ENCODE measurements around the gene TRABD. TPM values are rescaled to one million over a fixed set of nuclear protein-coding genes. Genes with fewer than 3 reads are reported as not detected.
"Not testable (repeated sequence)": the region's sequence is repeated elsewhere in the genome, so short reads cannot be mapped to it uniquely, and the experiment has no call there.

Gene TRABD
- total and polyA plus RNA-seq, 3 donors from 2014 or later = 23.7 to 45.3 (median 38.7) TPM

DNA sequence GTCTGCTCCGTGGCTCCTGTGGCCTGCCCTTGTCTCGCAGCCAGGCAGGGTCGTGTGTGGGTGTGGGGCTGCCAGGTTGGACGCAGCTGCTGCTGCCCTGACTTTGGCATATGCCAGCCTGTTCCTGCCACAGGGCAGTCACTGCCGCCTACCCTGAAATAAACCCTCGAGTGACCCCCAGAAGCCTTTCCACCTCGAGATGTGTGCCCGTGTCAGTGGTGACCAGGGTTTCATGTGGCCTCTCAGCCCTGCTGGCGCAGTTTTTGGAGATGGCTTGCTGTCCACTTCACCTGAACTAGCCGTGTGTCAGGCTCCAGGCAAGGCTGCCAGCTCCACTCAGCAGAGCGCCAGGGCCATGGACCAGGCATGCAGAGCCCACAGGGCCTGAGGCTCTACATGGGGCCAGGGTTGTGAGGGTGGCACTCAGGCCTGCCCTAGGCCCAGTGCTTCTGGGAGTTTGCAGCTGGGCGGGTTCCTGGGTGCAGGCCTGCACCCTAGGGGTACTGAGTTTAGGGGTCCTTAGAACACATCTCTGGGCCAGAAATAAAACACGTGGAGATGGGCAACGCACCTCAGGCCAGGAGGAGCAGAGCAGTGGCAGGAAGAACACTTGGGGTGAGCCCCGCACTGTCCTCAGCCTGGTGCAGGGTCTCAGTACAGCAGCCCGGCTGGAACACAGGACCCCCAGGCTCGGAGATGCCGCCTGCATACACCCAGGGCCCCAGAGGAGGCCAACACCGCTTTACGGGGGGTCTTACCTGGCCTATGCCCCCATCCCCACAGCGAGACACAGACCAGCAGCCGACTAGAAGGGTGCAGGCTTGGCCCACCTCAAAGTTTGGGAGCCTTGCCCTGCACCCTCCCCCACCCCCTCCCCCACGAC is 24.0 kb upstream of the TRABD start:
- WGBS, 2 donors = 89 to 95% methylated on average over 11 to 23 of the region's 23 CpGs
- Histone ChIP-seq H3K4me3 (no peak overlapping the region), H3K4me1 (no peaks in the 10 kb centered on the region), H3K27ac (no peak overlapping the region), H3K36me3 (ENCODE audit: low read depth, missing control alignments) (no peaks in the 10 kb centered on the region), H3K9me3 (no peaks in the 10 kb centered on the region), H3K27me3 (no peaks in the 10 kb centered on the region)
- no peak for DNase-seq
- TF ChIP-seq POLR2A (IDR thresholded peaks at IDR 0.05) = no peak
- TF ChIP-seq, protein P1, sequence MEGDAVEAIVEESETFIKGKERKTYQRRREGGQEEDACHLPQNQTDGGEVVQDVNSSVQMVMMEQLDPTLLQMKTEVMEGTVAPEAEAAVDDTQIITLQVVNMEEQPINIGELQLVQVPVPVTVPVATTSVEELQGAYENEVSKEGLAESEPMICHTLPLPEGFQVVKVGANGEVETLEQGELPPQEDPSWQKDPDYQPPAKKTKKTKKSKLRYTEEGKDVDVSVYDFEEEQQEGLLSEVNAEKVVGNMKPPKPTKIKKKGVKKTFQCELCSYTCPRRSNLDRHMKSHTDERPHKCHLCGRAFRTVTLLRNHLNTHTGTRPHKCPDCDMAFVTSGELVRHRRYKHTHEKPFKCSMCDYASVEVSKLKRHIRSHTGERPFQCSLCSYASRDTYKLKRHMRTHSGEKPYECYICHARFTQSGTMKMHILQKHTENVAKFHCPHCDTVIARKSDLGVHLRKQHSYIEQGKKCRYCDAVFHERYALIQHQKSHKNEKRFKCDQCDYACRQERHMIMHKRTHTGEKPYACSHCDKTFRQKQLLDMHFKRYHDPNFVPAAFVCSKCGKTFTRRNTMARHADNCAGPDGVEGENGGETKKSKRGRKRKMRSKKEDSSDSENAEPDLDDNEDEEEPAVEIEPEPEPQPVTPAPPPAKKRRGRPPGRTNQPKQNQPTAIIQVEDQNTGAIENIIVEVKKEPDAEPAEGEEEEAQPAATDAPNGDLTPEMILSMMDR (IDR thresholded peaks at IDR 0.05) = no peak
- intact Hi-C loops (cut with DNase I; ENCODE audit: low total_unique reads) = no loop called here

DNA sequence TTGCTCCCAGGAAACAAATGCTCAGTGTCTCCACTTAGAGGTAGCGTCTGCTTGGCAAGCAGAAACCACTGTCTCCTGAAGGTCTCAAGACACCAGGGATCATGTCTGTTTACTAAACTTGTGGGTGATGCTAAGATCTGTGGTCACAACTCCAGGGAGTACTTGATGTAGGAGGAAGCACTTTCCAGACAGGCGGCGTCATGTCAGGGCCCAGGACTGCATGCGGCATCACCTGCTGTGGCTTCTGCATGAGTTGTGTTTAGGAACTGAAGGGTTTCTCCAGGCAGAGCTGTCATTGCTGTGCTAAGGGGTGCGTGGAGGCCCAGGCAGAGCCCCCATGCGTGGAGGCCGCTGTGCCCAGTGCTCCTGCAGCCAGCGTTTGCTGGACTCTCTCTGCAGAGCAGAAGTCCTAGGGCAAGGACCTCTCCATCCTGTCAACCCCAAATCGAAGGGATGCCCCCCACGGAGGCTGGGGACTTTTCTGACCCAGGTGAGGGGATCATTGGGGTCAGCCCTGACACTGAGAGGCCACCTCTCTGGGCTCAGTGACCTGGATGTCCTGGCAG is 23.2 kb upstream of the TRABD start:
- H3K27ac ChIP-seq = no peak overlapping the region
- intact Hi-C loops (cut with DNase I; ENCODE audit: low total_unique reads) = no loop called here

DNA sequence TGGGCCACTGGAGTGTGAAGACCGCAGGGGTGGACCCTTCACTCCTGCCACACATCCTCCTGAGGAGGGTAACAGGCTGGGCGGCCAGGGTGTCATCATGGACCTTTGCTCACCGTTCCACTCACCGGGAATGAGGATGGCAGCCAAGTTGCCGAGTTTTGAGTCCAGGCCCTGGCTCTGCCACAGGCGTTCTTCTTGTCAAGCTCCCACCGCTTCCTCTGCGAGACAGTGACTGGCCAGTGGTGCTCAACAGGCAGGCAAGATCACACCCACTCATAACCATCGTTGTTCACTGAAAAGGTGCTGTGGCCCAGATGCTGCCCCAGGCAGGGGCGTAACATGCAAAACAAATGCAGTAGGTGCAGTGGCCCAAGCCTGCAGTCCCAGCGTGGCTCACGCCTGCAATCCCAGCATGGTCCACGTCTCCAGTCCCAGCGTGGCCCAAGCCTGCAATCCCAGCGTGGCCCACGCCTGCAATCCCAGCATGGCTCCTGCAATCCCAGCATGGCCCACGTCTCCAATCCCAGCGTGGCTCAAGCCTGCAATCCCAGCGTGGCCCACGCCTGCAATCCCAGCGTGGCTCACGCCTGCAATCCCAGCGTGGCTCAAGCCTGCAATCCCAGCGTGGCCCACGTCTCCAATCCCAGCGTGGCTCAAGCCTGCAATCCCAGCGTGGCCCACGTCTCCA is 20.1 kb upstream of the TRABD start:
- Histone ChIP-seq H3K27ac (no peak overlapping the region), H3K4me3 (no peak overlapping the region), H3K4me1 (peaks cover 4% of the 10 kb centered on the region), H3K36me3 (ENCODE audit: low read depth, missing control alignments) (no peaks in the 10 kb centered on the region), H3K9me3 (no peaks in the 10 kb centered on the region), H3K27me3 (no peaks in the 10 kb centered on the region)
- whole genome bisulfite sequencing, 2 donors = 88 to 95% methylated on average over 17 to 28 of the region's 28 CpGs
- TF ChIP-seq, protein P1 (IDR thresholded peaks at IDR 0.05) = no peak
- no peak for TF ChIP-seq POLR2A (IDR thresholded peaks at IDR 0.05)
- DNase-seq = no peak
- intact Hi-C loops (cut with DNase I; ENCODE audit: low total_unique reads) = no loop called here

More for the DNA sequence above, 23.2 kb upstream of the TRABD start:
- Histone ChIP-seq H3K4me3 (no peak overlapping the region), H3K36me3 (ENCODE audit: low read depth, missing control alignments) (no peaks in the 10 kb centered on the region), H3K9me3 (no peaks in the 10 kb centered on the region), H3K4me1 (no peaks in the 10 kb centered on the region), H3K27me3 (no peaks in the 10 kb centered on the region)
- no peak for DNase-seq
- 87 to 90% methylated on average over 2 to 10 of the region's 10 CpGs for WGBS, 2 donors
- no peak for TF ChIP-seq POLR2A (IDR thresholded peaks at IDR 0.05)
- TF ChIP-seq, protein P1 (IDR thresholded peaks at IDR 0.05) = no peak

DNA sequence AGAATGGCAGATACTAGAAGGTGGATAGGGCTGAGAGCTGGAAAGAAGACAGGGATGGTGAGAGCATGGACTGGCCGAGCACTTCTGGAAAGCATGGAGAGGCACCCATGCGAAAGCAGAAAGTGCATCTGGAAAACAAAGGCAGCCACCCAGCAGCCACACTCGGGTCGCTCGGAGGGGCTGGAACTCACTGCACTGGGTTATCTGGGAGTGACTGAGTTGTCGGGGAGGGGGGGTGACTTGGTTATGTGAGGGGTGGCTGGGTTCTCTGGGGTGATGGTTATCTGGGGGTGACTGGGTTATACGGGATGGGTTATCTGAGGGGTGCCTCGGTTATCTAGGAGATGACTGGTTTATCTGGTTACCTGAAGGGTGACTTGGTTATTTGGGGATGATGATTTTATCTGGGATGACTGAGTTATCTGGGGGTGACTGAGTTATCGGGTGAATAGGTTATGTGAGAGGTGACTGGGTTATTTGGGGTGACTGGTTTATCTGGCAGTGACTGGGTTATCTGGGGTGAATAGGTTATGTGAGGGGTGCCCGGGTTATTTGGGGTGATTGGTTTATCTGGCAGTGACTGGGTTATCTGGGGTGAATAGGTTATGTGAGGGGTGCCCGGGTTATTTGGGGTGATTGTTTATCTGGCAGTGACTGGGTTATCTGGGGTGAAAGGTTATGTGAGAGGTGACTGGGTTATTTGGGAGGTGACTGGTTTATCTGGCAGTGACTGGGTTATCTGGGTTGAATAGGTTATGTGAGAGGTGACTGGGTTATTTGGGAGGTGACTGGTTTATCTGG is 17.8 kb upstream of the TRABD start:
- intact Hi-C loops (cut with DNase I; ENCODE audit: low total_unique reads) = no loop called here
- H3K9me3 ChIP-seq = no peaks in the 10 kb centered on the region
- no peak overlapping the region for H3K27ac ChIP-seq
- no peak overlapping the region for H3K4me3 ChIP-seq
- 58 to 71% methylated on average over 11 of the region's 11 CpGs for WGBS, 2 donors
- peaks cover 4% of the 10 kb centered on the region for H3K4me1 ChIP-seq
- H3K27me3 ChIP-seq = no peaks in the 10 kb centered on the region
- TF ChIP-seq, protein P1 (IDR thresholded peaks at IDR 0.05) = no peak
- no peak for TF ChIP-seq POLR2A (IDR thresholded peaks at IDR 0.05)
- no peaks in the 10 kb centered on the region for H3K36me3 ChIP-seq (ENCODE audit: low read depth, missing control alignments)
- DNase-seq = no peak

DNA sequence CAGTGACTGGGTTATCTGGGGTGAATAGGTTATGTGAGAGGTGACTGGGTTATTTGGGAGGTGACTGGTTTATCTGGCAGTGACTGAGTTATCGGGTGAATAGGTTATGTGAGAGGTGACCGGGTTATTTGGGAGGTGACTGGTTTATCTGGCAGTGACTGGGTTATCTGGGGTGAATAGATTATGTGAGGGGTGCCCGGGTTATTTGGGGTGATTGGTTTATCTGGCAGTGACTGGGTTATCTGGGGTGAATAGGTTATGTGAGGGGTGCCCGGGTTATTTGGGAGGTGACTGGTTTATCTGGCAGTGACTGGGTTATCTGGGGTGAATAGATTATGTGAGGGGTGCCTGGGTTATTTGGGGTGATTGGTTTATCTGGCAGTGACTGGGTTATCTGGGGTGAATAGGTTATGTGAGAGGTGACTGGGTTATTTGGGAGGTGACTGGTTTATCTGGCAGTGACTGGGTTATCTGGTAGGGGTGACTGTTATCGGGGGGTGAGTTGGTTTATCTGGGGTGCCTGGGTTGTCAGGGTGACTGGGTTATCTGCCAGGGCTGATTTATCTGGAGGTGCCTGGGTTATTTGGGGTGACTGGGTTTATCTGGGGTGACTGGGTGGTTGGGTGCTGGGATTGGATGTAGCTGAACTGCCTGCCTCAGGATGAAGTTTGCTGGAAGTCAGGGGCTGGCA is 17.1 kb upstream of the TRABD start:
- H3K27ac ChIP-seq; H3K4me3 ChIP-seq; intact Hi-C loops (cut with DNase I; ENCODE audit: low total_unique reads); H3K27me3 ChIP-seq; H3K36me3 ChIP-seq (ENCODE audit: low read depth, missing control alignments); H3K4me1 ChIP-seq; DNase-seq; H3K9me3 ChIP-seq: not testable (repeated sequence)
- WGBS, 2 donors = 60 to 61% methylated on average over 5 of the region's 5 CpGs

Measured in testis (tissue), 3 donors.